ENCODE measurements around the gene CAMK2N2.

- TF ChIP-seq CTCF (conservative IDR thresholded peaks at IDR 0.05; ENCODE audit: low read depth, low read length) (no peak), USF2 (IDR thresholded peaks at IDR 0.05; ENCODE audit: low read depth, low read length) (no peak), BHLHE40 (IDR thresholded peaks at IDR 0.05; ENCODE audit: low read depth, low read length) (no peak), RCOR1 (IDR thresholded peaks at IDR 0.05; ENCODE audit: insufficient replicate concordance, low read length) (no peak), MXI1 (IDR thresholded peaks at IDR 0.05; ENCODE audit: borderline replicate concordance, low read depth, low read length) (no peak), ELK1 (IDR thresholded peaks at IDR 0.05; ENCODE audit: borderline replicate concordance, low read depth, low read length) (no peak), POLR2A (IDR thresholded peaks at IDR 0.05; ENCODE audit: low read depth, low read length) (no peak), CEBPB (IDR thresholded peaks at IDR 0.05; ENCODE audit: low read depth, low read length) (no peak), MAZ (IDR thresholded peaks at IDR 0.05; ENCODE audit: borderline replicate concordance, low read depth, low read length) (no peak), RAD21 (IDR thresholded peaks at IDR 0.05; ENCODE audit: low read length) (no peak), SMC3 (IDR thresholded peaks at IDR 0.05; ENCODE audit: low read depth, low read length) (no peak), RFX5 (IDR thresholded peaks at IDR 0.05; ENCODE audit: low read depth, low read length) (no peak), FOS (IDR thresholded peaks at IDR 0.05; ENCODE audit: low read depth, low read length) (no peak), MAFK (IDR thresholded peaks at IDR 0.05; ENCODE audit: low read depth, low read length) (no peak)
Measured at GRCh38 chr3:184233127-184233843, 28.1 kb downstream of the CAMK2N2 start.

Data from IMR-90 (cell line).